H9 (cell line): ENCODE measurements around the gene LAMA3. TPM values are rescaled to one million over a fixed set of nuclear protein-coding genes. Genes with fewer than 3 reads are reported as not detected.

Source experiments
- DNase-seq: peaks from one replicate; pipeline ENCODE4 v3.0.0-alpha.2; 2017
- H2AFZ ChIP-seq: one replicate; pipeline ENCODE4 v1.6.1; 2013; ENCODE audit warnings: mild to moderate bottlenecking, low read length, control low read depth, moderate library complexity
- H2AK5ac ChIP-seq: 2 replicates; pipeline ENCODE4 v1.6.1; 2013; ENCODE audit warnings: low read length, control low read depth, mixed read lengths; ENCODE audit not compliant: insufficient read length
- H2BK120ac ChIP-seq: one replicate; pipeline ENCODE4 v1.6.1; 2013; ENCODE audit warnings: low read depth, mild to moderate bottlenecking, low read length, control low read depth, inconsistent platforms; ENCODE audit not compliant: poor library complexity, severe bottlenecking
- H2BK12ac ChIP-seq: 2 replicates; pipeline ENCODE4 v1.6.1; 2013; ENCODE audit warnings: low read length, control low read depth, mixed read lengths, low read depth; ENCODE audit not compliant: insufficient read length
- H2BK15ac ChIP-seq: 2 replicates; pipeline ENCODE4 v1.6.1; 2013; ENCODE audit warnings: low read depth, low read length, control low read depth
- H2BK20ac ChIP-seq: one replicate; pipeline ENCODE4 v1.6.1; 2013; ENCODE audit warnings: low read depth, mild to moderate bottlenecking, low read length, control low read depth, inconsistent platforms; ENCODE audit not compliant: poor library complexity, severe bottlenecking
- H2BK5ac ChIP-seq: 2 replicates; pipeline ENCODE4 v1.6.1; 2013; ENCODE audit warnings: low read length, control low read depth, mixed read lengths; ENCODE audit not compliant: insufficient read length
- H3K14ac ChIP-seq: 2 replicates; pipeline ENCODE4 v1.6.1; 2013; ENCODE audit warnings: low read length, control low read depth; ENCODE audit not compliant: insufficient read depth
- H3K18ac ChIP-seq: 2 replicates; pipeline ENCODE4 v1.6.1; 2013; ENCODE audit warnings: low read depth, mild to moderate bottlenecking, mixed read lengths, low read length, control low read depth; ENCODE audit not compliant: insufficient read length
- H3K23ac ChIP-seq: 2 replicates; pipeline ENCODE4 v1.6.1; 2013; ENCODE audit warnings: low read length, control low read depth, mixed read lengths, low read depth; ENCODE audit not compliant: insufficient read length
- H3K23me2 ChIP-seq: 2 replicates; pipeline ENCODE4 v1.6.1; 2013; ENCODE audit warnings: low read depth, mild to moderate bottlenecking, mixed read lengths, low read length, control low read depth; ENCODE audit not compliant: insufficient read length, poor library complexity, severe bottlenecking
- H3K27ac ChIP-seq: 2 replicates; pipeline ENCODE4 v1.5.1; 2013; ENCODE audit warnings: low read length, control low read depth, mixed read lengths, low read depth; ENCODE audit not compliant: insufficient read length
- H3K27me3 ChIP-seq: 2 replicates; pipeline ENCODE4 v1.6.1; 2013; ENCODE audit warnings: low read length, control low read depth, inconsistent platforms; ENCODE audit not compliant: insufficient read depth
- H3K4ac ChIP-seq: 2 replicates; pipeline ENCODE4 v1.6.1; 2013; ENCODE audit warnings: low read depth, mild to moderate bottlenecking, control low read depth, inconsistent platforms, low read length, moderate library complexity
- H3K4me1 ChIP-seq: 2 replicates; pipeline ENCODE4 v1.6.1; 2013; ENCODE audit warnings: low read length, control low read depth, inconsistent platforms; ENCODE audit not compliant: insufficient read depth
- H3K4me2 ChIP-seq: 2 replicates; pipeline ENCODE4 v1.6.1; 2013; ENCODE audit warnings: low read length, control low read depth, mixed read lengths; ENCODE audit not compliant: insufficient read length, insufficient read depth
- H3K56ac ChIP-seq: 2 replicates; pipeline ENCODE4 v1.6.1; 2013; ENCODE audit warnings: low read depth, mild to moderate bottlenecking, mixed read lengths, low read length, control low read depth; ENCODE audit not compliant: insufficient read length
- H3K79me1 ChIP-seq: 2 replicates; pipeline ENCODE4 v1.6.1; 2013; ENCODE audit warnings: low read depth, mild to moderate bottlenecking, moderate library complexity, low read length, control low read depth, inconsistent platforms; ENCODE audit not compliant: insufficient read depth, poor library complexity, severe bottlenecking
- H3K79me2 ChIP-seq: 2 replicates; pipeline ENCODE4 v1.6.1; 2013; ENCODE audit warnings: low read length, control low read depth, inconsistent platforms; ENCODE audit not compliant: insufficient read depth
- H3K9ac ChIP-seq: 2 replicates; pipeline ENCODE4 v1.6.1; 2013; ENCODE audit warnings: low read length, control low read depth, mixed read lengths; ENCODE audit not compliant: insufficient read length; ENCODE audit errors: extremely low read depth
- H3K9me3 ChIP-seq: one replicate; pipeline ENCODE4 v1.6.1; 2013; ENCODE audit warnings: low read depth, low read length, inconsistent platforms; ENCODE audit not compliant: control insufficient read depth
- H3T11ph ChIP-seq: one replicate; pipeline ENCODE4 v1.6.1; 2013; ENCODE audit warnings: mild to moderate bottlenecking, low read length, control low read depth, inconsistent platforms
- H4K20me1 ChIP-seq: one replicate; pipeline ENCODE4 v1.6.1; 2013; ENCODE audit not compliant: control insufficient read depth, insufficient read length, insufficient read depth
- H4K5ac ChIP-seq: 2 replicates; pipeline ENCODE4 v1.6.1; 2013; ENCODE audit warnings: low read depth, mild to moderate bottlenecking, mixed read lengths, low read length, control low read depth; ENCODE audit not compliant: insufficient read length
- H4K8ac ChIP-seq: replicated peaks from 2 replicates; pipeline ENCODE4 v1.6.1; 2013; ENCODE audit warnings: low read length, control low read depth, mixed read lengths, low read depth; ENCODE audit not compliant: insufficient read length
- H4K91ac ChIP-seq: 2 replicates; pipeline ENCODE4 v1.6.1; 2013; ENCODE audit warnings: low read depth, mild to moderate bottlenecking, moderate library complexity, mixed read lengths, low read length, control low read depth; ENCODE audit not compliant: insufficient read length
- H3K27ac Mint-ChIP-seq, 3 experiments: 2 replicates in 2 of 3; 3 replicates in 1 of 3; pipeline ENCODE4 v1.8.0; 2020 to 2021; ENCODE audit warnings: mixed read lengths in 3 of 3, mild to moderate bottlenecking in 1 of 3, moderate library complexity in 1 of 3
- H3K27me3 Mint-ChIP-seq: 2 replicates; pipeline ENCODE4 v1.8.0; 2021; ENCODE audit warnings: low read depth, mild to moderate bottlenecking, moderate library complexity, mixed read lengths
- H3K36me3 Mint-ChIP-seq, 3 experiments: 2 replicates in 2 of 3; 3 replicates in 1 of 3; pipeline ENCODE4 v1.8.0; 2020 to 2021; ENCODE audit warnings: low read depth in 3 of 3, mixed read lengths in 3 of 3; ENCODE audit not compliant: insufficient read depth in 1 of 3
- H3K4me1 Mint-ChIP-seq, 2 experiments: 2 replicates each; pipeline ENCODE4 v1.8.0; 2020; ENCODE audit warnings: mixed read lengths in 2 of 2
- H3K4me3 Mint-ChIP-seq, 2 experiments: 2 replicates in 1 of 2; 3 replicates in 1 of 2; pipeline ENCODE4 v1.8.0; 2020 to 2021; ENCODE audit warnings: mild to moderate bottlenecking in 2 of 2, mixed read lengths in 2 of 2, moderate library complexity in 1 of 2
- H3K9me3 Mint-ChIP-seq, 2 experiments: 2 replicates in 1 of 2; 3 replicates in 1 of 2; pipeline ENCODE4 v1.8.0; 2020; ENCODE audit warnings: mild to moderate bottlenecking in 2 of 2, mixed read lengths in 2 of 2, moderate library complexity in 1 of 2
- WGBS: extraction: QIAGEN DNeasy Blood & Tissue Kit; methylation state at CpG from one replicate; pipeline ENCODE4 v1.1.7; 2013; ENCODE audit warnings: missing lambda C conversion rate, low lambda C conversion rate, mixed read lengths; ENCODE audit not compliant: insufficient read length; ENCODE audit errors: extremely low coverage; 5-methylcytosine and 5-hydroxymethylcytosine counted together
- total RNA-seq: library from RNA; stranded (reverse); gene quantifications from 2 replicates; pipeline ENCODE4 v1.2.1, GENCODE V29; 2021
- TF ChIP-seq, protein P1 (sequence below): fragments of 200-600 bp; sonication (generic); conservative IDR thresholded peaks from 3 replicates; pipeline ENCODE4 v1.8.0; 2021; ENCODE audit warnings: antibody characterized with exemption, mild to moderate bottlenecking

Gene LAMA3
- total RNA-seq, 1 experiment from 2014 or later, result 0.33 TPM

DNA sequence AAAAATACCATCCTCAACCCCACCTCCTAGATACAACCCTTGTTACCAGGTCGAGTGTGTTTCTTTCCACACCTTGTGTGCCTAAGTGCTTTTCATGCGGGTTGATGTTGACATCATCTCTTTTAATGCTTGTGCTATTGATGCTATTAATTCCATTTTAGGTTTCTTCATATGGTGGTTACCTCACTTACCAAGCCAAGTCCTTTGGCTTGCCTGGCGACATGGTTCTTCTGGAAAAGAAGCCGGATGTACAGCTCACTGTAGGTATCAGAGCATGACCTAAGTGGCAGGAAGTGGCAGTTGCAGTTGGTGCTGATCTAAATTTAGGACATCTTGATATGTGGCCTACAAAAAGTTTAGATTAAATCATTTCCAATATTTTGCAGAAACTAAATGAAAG, 175.4 kb downstream of the LAMA3 start:
- no peak overlapping the region for H3K9ac ChIP-seq
- TF ChIP-seq, protein P1, sequence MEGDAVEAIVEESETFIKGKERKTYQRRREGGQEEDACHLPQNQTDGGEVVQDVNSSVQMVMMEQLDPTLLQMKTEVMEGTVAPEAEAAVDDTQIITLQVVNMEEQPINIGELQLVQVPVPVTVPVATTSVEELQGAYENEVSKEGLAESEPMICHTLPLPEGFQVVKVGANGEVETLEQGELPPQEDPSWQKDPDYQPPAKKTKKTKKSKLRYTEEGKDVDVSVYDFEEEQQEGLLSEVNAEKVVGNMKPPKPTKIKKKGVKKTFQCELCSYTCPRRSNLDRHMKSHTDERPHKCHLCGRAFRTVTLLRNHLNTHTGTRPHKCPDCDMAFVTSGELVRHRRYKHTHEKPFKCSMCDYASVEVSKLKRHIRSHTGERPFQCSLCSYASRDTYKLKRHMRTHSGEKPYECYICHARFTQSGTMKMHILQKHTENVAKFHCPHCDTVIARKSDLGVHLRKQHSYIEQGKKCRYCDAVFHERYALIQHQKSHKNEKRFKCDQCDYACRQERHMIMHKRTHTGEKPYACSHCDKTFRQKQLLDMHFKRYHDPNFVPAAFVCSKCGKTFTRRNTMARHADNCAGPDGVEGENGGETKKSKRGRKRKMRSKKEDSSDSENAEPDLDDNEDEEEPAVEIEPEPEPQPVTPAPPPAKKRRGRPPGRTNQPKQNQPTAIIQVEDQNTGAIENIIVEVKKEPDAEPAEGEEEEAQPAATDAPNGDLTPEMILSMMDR, result no peak
- WGBS, result no CpG with 5 or more reads among the region's 4 CpGs

More for the DNA sequence above, 175.4 kb downstream of the LAMA3 start:
- Mint-ChIP-seq H3K9me3 (no peaks in the 10 kb centered on the region), H3K27me3 (peaks cover 9% of the 10 kb centered on the region), H3K4me3 (no peak overlapping the region), H3K4me1 (peaks cover 19 to 24% of the 10 kb centered on the region in 2 experiments), H3K36me3 (no peaks in the 10 kb centered on the region; a peak in 1 of 7 replicates), H3K27ac (no peak overlapping the region)
- H3K27ac ChIP-seq, result no peak overlapping the region
- no peak overlapping the region for H3K23ac ChIP-seq
- no peak overlapping the region for H3K14ac ChIP-seq
- no peak overlapping the region for H3T11ph ChIP-seq
- no peak overlapping the region for H3K18ac ChIP-seq
- H3K27me3 ChIP-seq, result no peaks in the 10 kb centered on the region; the same call in 1 of the 2 replicates
- H3K4me2 ChIP-seq, result no peak overlapping the region
- H3K4me1 ChIP-seq, result peaks cover 7% of the 10 kb centered on the region
- H4K8ac ChIP-seq, result no peak overlapping the region
- no peak overlapping the region for H2BK120ac ChIP-seq
- H3K23me2 ChIP-seq, result no peaks in the 10 kb centered on the region
- H3K4ac ChIP-seq, result no peak overlapping the region
- H4K5ac ChIP-seq, result no peak overlapping the region
- no peaks in the 10 kb centered on the region for H4K20me1 ChIP-seq
- H4K91ac ChIP-seq, result no peak overlapping the region
- H2AFZ ChIP-seq, result no peak overlapping the region
- H2AK5ac ChIP-seq, result no peak overlapping the region
- H2BK12ac ChIP-seq, result no peak overlapping the region
- H2BK5ac ChIP-seq, result no peak overlapping the region
- H2BK15ac ChIP-seq, result no peak overlapping the region
- no peaks in the 10 kb centered on the region for H3K9me3 ChIP-seq
- H3K79me2 ChIP-seq, result no peaks in the 10 kb centered on the region
- H2BK20ac ChIP-seq, result no peak overlapping the region
- H3K79me1 ChIP-seq, result no peaks in the 10 kb centered on the region
- H3K56ac ChIP-seq, result no peak overlapping the region
- DNase-seq, result no peak
